ENCODE measurements around the gene AKR1C3.
A peak's percentile ranks its signal among the peaks of the same experiment; 100 is the strongest.
"Not testable (repeated sequence)": the region's sequence is repeated elsewhere in the genome, so short reads cannot be mapped to it uniquely, and the experiment has no call there.

Gene AKR1C3

DNA sequence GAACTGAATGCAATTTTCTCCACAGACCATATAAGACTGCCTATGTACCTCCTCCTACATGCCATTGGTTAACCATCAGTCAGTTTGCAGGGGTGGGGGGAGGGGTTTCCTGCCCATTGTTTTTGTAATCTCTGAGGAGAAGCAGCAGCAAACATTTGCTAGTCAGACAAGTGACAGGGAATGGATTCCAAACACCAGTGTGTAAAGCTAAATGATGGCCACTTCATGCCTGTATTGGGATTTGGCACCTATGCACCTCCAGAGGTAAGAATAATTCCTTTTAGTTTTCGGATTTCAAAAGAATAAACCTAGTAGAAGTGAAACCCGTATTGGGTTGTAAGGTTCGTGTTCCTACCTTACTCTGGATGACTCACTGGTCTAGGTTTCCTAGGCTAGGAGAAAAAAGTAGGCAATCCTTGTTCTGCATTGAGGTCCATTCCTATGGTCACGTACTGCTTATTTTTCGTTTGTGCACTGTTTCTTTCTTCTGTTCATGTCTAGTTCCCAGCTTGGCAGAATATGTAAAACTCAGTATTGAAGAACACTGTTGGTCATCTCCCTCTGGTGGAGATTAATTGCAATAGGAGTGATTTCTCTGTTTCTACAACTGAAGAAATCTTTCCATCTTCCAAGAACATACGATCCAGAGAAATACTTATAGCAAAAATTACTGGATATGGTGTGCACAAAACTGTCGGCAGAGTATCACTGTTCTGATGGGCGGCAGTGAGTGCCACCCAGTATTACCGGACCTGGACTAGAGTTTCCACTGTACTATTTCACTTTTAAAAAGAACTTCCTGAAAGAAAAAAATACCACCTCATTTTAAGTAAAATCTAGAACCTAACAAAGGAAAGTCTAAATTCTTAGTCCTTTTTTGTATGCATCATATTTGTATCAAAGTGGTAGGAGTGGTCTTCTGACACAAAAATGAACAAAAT is at the start of gene AKR1C3:
Gene AKR1C3 (plus strand): TSS at position 150 of the 941 bp plus-strand sequence. CDS start 31 bp downstream, at position 181.
- peak; percentile 78 for DNase-seq (ENCODE audit: low read depth)

- no peak for DNase-seq (ENCODE audit: low read depth)
These were observed 49.1 kb upstream of the AKR1C3 start for GRCh38 chr10:5045095-5045494.

DNA sequence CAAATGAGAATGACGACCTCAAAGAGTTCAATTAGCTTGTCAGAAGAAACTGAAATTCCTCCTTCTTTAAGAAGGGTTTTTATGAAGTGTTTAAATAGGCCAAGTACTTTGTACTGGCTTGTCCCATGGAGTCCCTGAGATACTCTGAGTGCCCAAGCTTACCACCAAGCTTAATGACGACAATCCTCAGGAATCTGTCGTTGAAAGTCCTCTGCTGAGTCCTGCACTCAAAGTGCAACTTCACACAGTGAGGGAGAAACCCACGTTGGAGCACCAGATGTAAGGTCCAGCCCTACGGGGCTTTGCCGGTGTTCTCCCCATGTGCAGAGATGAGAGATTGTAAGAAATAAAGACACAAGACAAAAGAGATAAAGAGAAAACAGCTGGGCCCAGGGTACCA is 47.8 kb upstream of the AKR1C3 start:
- no peak for DNase-seq (ENCODE audit: low read depth)

DNA sequence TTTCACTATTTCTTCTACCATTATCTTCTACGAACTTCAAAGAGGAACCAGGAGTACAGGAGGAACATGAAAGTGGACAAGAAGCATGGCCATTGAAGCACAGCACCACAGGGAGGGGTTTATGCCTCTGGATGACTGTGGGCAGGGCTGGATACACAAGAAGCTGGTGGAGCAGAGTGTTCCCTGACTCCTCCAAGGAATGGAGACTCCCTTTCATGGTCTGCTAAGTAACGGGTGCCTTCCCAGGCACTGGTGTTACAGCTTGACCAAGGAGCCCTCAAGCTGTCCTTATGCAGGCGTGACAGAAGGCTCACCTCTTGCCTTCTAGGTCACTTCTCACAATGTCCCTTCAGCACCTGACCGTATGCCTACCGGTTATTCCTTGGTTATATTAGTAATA is 47.2 kb upstream of the AKR1C3 start:
- not testable (repeated sequence) for DNase-seq (ENCODE audit: low read depth)

DNA sequence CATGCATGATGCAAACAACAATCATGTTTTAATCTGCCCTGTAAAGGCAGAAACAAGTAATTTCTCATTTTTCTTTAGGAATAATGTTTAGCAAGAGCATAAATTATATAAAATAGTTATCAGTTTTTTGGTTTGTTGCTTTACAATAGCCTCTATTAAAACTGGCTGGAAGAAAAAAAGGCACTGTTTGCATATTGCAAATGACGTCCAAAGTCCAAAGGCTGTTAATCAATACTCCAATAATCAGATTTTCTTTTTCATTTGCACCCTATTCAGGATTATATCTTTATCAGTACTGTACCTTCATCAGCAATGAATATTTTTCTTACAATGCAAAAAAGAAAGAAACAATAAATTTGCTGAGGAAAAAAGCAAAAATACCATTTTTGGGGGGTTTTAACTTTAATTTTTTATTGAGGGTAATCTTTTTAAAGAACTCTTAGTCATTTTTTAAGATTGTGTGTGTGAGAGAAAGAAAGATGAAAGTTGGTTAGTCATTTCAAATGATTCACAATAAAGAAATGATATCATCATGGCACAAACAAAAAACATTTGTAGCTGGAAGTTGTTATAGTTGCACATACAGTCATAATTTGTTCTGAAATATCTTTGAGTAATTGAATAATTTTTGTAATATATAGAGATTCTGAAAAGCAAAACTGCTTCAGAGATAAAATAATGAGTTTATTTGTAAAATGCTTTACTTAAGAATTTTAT is 46.1 kb upstream of the AKR1C3 start:
- peak; percentile 45 for DNase-seq (ENCODE audit: low read depth)

GRCh38 chr10:5052951-5053500 is 41.2 kb upstream of the AKR1C3 start:
- DNase-seq (ENCODE audit: low read depth) = not testable (repeated sequence)

DNA sequence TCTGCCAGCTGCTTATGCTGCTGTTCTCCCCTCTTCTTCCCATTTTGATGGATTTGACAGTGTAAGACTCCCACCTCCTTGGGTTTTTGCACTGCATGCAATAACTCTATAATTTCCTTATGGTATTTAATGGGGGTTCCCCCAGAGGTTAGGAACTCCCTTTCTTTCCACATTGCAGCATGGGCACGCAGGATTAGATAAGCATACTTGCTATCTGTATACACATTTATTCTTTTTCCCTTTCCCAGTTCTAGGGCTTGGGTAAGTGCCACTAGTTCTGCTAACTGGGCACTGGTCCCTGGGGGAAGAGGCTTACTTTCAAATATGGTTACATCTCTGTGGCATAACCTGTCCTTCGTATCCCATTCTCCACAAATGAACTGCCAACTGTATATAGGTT is 39.4 kb upstream of the AKR1C3 start:
- not testable (repeated sequence) for DNase-seq (ENCODE audit: low read depth)

DNA sequence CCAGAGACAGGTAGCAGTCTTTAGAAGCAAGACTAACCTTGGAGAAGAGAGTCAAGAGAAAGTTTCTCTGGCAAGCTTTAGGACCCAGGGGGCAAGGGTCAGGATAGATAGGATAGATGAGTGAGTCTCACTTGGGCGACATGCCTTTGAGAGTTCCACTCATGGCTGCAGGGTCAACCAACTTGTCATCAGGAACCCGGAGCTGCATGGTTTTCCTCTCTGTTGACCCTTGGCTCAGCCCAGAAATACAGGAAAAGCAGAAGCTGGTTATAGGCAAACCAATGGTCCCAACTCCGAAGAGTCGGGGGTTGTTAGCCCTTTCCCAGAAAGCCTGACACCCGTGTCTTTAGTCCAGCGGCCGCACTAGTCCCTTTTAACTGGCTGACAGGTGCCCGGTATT is 34.9 kb upstream of the AKR1C3 start:
- not testable (repeated sequence) for DNase-seq (ENCODE audit: low read depth)

DNA sequence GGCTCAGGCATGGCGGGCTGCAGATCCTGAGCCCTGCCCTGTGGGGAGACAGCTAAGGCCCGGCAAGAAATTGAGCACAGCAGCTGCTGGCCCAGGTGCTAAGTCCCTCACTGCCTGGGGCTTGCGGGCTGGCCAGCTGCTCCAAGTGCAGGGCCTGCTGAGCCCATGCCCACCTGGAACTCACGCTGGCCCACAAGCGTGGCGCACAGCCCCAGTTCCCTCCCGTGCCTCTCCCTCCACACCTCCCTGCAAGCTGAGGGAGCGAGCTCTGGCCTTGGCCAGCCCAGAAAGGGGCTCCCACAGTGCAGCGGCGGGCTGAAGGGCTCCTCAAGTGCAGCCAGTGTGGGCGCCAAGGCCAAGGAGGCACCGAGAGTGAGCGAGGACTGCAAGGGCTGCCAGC is 33.4 kb upstream of the AKR1C3 start:
- not testable (repeated sequence) for DNase-seq (ENCODE audit: low read depth)

DNA sequence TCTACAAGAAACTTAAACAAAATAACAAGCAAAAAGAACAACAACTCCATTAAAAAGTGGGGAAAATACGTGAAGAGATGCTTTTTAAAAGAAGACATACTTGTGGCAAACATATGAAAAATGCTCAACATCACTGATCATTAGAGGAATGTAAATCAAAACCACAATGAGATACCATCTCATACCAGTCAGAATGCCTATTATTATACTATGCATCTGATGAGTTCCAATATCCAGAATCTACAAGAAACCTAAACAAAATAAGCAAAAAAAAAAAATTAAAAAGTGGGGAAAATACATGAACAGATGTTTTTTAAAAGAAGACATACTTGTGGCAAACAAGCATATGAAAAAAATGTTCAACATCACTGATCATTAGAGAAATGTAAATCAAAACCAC is 29.6 kb upstream of the AKR1C3 start:
- peak; percentile 42 for DNase-seq (ENCODE audit: low read depth)

- DNase-seq (ENCODE audit: low read depth) = no peak
These were observed 25.8 kb upstream of the AKR1C3 start for GRCh38 chr10:5068274-5068984.

GRCh38 chr10:5070648-5071410 is 23.4 kb upstream of the AKR1C3 start:
- DNase-seq (ENCODE audit: low read depth) = peak; percentile 81

DNA sequence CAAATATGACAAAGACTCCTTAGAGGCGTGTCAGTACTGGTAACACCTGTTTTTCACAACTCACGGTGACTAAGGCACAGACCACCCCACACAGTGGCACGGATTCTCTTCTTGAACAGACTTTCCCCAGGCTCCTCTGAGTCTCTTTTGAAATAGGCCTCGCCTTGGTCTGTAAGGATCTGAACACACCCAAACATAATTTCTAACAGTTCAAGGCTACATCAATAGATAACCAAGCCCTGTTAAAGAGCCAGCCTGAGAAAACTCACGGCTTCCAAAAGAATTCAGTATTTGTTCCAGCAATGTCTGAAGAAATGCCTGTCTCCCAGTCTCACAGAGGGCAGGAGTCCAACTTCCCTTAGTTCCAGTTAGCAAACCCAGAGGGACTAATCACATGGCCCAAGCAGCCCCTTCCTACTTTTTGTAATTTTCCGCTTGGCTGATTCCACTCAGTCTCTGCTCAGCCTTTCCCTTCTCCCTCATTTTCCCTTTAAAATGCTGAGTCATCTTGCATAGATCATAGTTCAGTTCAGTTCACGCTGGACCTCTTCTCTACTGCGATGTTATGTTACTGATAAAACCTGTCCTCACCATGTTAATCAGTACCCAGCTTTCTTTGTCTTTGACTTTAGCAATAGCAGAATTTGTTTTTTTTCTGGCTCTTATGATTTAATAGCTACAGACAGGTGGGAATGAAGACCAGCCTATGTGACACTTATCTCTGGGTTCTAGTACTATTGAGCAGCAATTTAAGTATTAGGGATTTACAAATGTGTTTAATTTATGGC is 22.6 kb upstream of the AKR1C3 start:
- DNase-seq (ENCODE audit: low read depth) = peak; percentile 99

DNA sequence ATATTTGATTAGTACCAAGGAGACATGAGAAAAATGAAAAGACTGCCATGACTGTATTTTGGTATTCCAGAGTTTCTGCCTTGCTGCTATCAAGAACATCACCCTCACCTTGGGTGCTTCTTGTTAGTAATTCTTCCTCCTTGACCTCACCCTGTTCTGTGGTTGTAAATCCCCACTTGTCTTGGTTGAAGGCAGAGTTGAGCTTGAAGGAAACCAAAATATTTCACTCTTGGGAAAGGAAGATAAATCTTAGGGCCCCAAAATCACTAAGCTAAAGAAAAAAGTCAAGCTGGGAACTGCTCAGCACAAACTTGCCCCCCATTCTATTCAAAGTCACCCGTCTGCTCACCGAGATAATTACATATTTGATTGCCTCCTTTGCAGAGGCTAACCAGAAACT is 20.6 kb upstream of the AKR1C3 start:
- no peak for DNase-seq (ENCODE audit: low read depth)

DNA sequence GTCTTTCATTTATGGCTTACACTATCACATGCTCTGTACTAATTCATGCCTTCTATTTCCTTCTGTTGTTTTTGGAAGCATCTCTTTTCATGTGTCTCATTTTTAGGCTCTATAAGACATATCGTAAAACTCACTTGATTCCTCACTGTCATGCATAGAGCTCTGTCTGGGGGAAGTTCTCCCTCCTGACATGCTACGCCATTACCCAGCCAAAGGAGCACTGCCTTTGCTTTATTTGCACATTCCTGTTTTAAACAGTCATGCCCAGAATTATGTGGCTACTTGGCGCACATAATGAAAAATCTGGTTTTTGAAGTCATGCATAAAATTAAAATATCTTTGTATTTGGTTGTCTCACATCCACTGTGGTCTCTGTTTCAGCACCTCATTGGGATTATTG is 17.6 kb upstream of the AKR1C3 start:
- peak; percentile 74 for DNase-seq (ENCODE audit: low read depth)

GRCh38 chr10:5078547-5079180 is 15.6 kb upstream of the AKR1C3 start:
- no peak for DNase-seq (ENCODE audit: low read depth)

DNA sequence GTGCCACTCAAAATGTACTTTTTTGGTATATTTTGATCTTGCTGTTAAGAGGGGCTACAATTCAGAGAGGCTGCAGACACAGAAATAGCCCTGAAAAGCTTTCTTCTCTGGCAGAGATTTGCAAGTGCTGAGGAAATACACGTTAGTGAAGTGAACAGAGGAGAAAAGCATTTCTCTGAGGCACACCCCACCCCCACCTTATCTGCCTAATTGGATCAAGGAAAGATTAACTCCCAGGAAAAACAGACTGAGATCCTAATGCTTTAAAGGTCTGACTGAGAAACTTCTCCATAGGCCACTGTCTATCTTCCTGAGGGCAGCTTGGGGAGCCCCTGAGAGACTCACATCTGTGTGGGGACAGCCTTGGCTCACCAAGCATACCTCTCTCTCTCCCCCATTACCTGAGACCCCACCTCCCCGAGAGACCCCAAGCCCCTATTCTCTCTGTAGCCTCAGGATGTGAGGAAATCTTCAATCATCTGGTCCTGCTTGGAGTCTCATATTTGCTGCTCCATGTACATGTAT is 14.8 kb upstream of the AKR1C3 start:
- DNase-seq (ENCODE audit: low read depth) = no peak

GRCh38 chr10:5079836-5080235 is 14.4 kb upstream of the AKR1C3 start:
- DNase-seq (ENCODE audit: low read depth) = no peak

DNA sequence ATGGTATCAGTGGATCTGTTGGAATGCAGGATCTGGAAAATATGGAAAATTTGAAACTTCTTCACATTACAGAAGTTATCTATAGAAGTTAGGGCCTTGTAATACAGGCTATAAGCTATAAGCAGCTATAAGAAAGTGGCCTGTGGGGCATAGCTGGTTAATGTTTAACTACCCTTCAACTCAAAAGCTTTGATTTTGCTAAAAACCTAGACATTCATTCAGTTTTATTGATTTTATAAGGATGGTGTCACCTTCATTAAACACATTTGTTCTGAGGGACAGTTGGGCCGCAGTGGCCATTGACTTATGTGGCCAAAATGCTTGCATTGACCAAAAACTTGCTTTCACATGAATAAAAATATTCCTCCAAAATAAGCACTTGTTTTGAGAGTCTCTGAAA is 13.1 kb upstream of the AKR1C3 start:
- DNase-seq (ENCODE audit: low read depth) = no peak

Measured in fibroblast of gingiva (primary cell).